Tibial nerve (tissue), 4 donors: ENCODE data around the gene SYTL1. TPM values are rescaled to one million over a fixed set of nuclear protein-coding genes. Genes with fewer than 3 reads are reported as not detected.

Source experiments
- DNase-seq, 2 donors: peaks; one replicate each; pipeline ENCODE4 v3.0.0-alpha.2; 2019; ENCODE audit warnings: low spot score in 2 of 2
- H3K27ac ChIP-seq, 4 donors: fragments of 200-600 bp; sonication (generic) in 3 of 4; one replicate each; pipeline ENCODE4 v1.5.1; 2017 to 2019; ENCODE audit warnings: mild to moderate bottlenecking in 1 of 4
- H3K27me3 ChIP-seq, 2 donors: fragments of 200-600 bp; sonication (generic) in 1 of 2; one replicate each; pipeline versions ENCODE4 v1.5.1 to v1.6.0; 2017 to 2019
- H3K36me3 ChIP-seq, 3 donors: fragments of 200-600 bp; sonication (generic); one replicate each; pipeline ENCODE4 v1.5.1; 2018 to 2019
- H3K4me1 ChIP-seq, 4 donors: fragments of 200-600 bp; sonication (generic) in 3 of 4; one replicate each; pipeline ENCODE4 v1.5.1; 2017 to 2019
- H3K4me3 ChIP-seq, 4 donors: fragments of 200-600 bp; sonication (generic) in 3 of 4; one replicate each; pipeline ENCODE4 v1.5.1; 2017 to 2019; ENCODE audit warnings: mild to moderate bottlenecking in 1 of 4, moderate library complexity in 1 of 4
- H3K9me3 ChIP-seq, 4 donors: fragments of 200-600 bp; sonication (generic) in 3 of 4; one replicate each; pipeline ENCODE4 v1.5.1; 2017 to 2019
- CTCF ChIP-seq, 5 experiments: fragments of 200-600 bp in 3 of 5; fragments of 450-650 bp in 2 of 5; sonication (generic) in 3 of 5; IDR thresholded peaks; one replicate each; pipeline ENCODE4 v1.5.1; 2016 to 2019; ENCODE audit warnings: antibody characterized with exemption in 5 of 5, mild to moderate bottlenecking in 3 of 5, moderate library complexity in 2 of 5
- EP300 ChIP-seq, 2 donors: sonication (generic); formaldehyde crosslinking; IDR thresholded peaks; one replicate each; pipeline ENCODE4 v1.6.1; 2017; ENCODE audit warnings: antibody characterized with exemption in 2 of 2, mild to moderate bottlenecking in 1 of 2
- POLR2A ChIP-seq, 2 donors: fragments of 450-650 bp; IDR thresholded peaks; one replicate each; pipeline ENCODE4 v1.6.1; 2017; ENCODE audit warnings: antibody characterized with exemption in 2 of 2, mild to moderate bottlenecking in 2 of 2, moderate library complexity in 2 of 2
- WGBS, 2 donors: methylation state at CpG; one replicate each; pipeline ENCODE4 v1.1.5; 2018; 5-methylcytosine and 5-hydroxymethylcytosine counted together
- total RNA-seq, 4 donors: library from RNA; depleted of rRNA; stranded (reverse); fragments of >200 nt; gene quantifications; one replicate each; pipeline ENCODE4 v1.1.0, GENCODE V29; 2016

Gene SYTL1
- total RNA-seq, 4 donors from 2014 or later, result 1.2 to 2.7 (median 1.7) TPM

- 89 to 92% methylated on average over 5 of the region's 5 CpGs for WGBS, 2 donors
- Histone ChIP-seq H3K4me1 (peaks cover 0 to 36% (median 16%) of the 10 kb centered on the region in 4 donors), H3K4me3 (no peak overlapping the region), H3K9me3 (no peaks in the 10 kb centered on the region), H3K27ac (no peak overlapping the region), H3K27me3 (peaks cover 0 to under 1% of the 10 kb centered on the region in 2 donors), H3K36me3 (peaks cover 3 to 77% (median 7%) of the 10 kb centered on the region in 3 donors)
- no peak for DNase-seq
- TF ChIP-seq POLR2A (IDR thresholded peaks at IDR 0.05), result no peak
- TF ChIP-seq EP300 (IDR thresholded peaks at IDR 0.05), result no peak
- no peak for TF ChIP-seq CTCF (IDR thresholded peaks at IDR 0.05)
These were observed 13.9 kb downstream of the SYTL1 start for GRCh38 chr1:27355683-27356082.

GRCh38 chr1:27356277-27356618 lies 14.4 kb downstream of the SYTL1 start:
- DNase-seq, result no peak
- Histone ChIP-seq H3K4me1 (peaks cover 0 to 33% (median 11%) of the 10 kb centered on the region in 4 donors), H3K4me3 (no peak overlapping the region), H3K36me3 (peaks cover 3 to 83% (median 7%) of the 10 kb centered on the region in 3 donors), H3K27me3 (no peaks in the 10 kb centered on the region), H3K27ac (peak overlapping the region in 1 of 4 donors; percentile 8), H3K9me3 (no peaks in the 10 kb centered on the region)
- 89 to 90% methylated on average over 13 of the region's 13 CpGs for WGBS, 2 donors
- TF ChIP-seq EP300 (IDR thresholded peaks at IDR 0.05) (no peak), POLR2A (IDR thresholded peaks at IDR 0.05) (no peak), CTCF (IDR thresholded peaks at IDR 0.05) (no peak)

- H3K4me1 ChIP-seq, result peaks cover 0 to 29% (median 10%) of the 10 kb centered on the region in 4 donors
- TF ChIP-seq POLR2A (IDR thresholded peaks at IDR 0.05) (no peak), EP300 (IDR thresholded peaks at IDR 0.05) (no peak), CTCF (IDR thresholded peaks at IDR 0.05) (no peak)
- peaks cover 3 to 88% (median 7%) of the 10 kb centered on the region in 3 donors for H3K36me3 ChIP-seq
- no peaks in the 10 kb centered on the region for H3K9me3 ChIP-seq
- H3K27me3 ChIP-seq, result no peaks in the 10 kb centered on the region
- peak overlapping the region in 1 of 4 donors; percentile 8 for H3K27ac ChIP-seq
- WGBS, 2 donors, result 75 to 83% methylated on average over 18 to 37 of the region's 37 CpGs
- DNase-seq, result no peak
- no peak overlapping the region for H3K4me3 ChIP-seq
These were observed 14.9 kb downstream of the SYTL1 start for GRCh38 chr1:27356619-27357280.

GRCh38 chr1:27357281-27358037 lies 15.6 kb downstream of the SYTL1 start:
- TF ChIP-seq POLR2A (IDR thresholded peaks at IDR 0.05) (peak in 1 of 2 donors; percentile 11), CTCF (IDR thresholded peaks at IDR 0.05) (peak; percentile 92 to 98 (median 98)), EP300 (IDR thresholded peaks at IDR 0.05) (no peak)

More at GRCh38 chr1:27357281-27358037, 15.6 kb downstream of the SYTL1 start:
- no peaks in the 10 kb centered on the region for H3K9me3 ChIP-seq
- H3K27me3 ChIP-seq, result no peaks in the 10 kb centered on the region
- H3K4me3 ChIP-seq, result peak overlapping the region in 1 of 4 donors; percentile 49
- peak overlapping the region in 1 of 4 donors; percentile 50 for H3K27ac ChIP-seq
- peak in 1 of 2 donors; percentile 52 for DNase-seq
- 40 to 45% methylated on average over 23 to 37 of the region's 40 CpGs for WGBS, 2 donors
- H3K4me1 ChIP-seq, result peaks cover 0 to 29% (median 10%) of the 10 kb centered on the region in 4 donors
- peaks cover 3 to 95% (median 8%) of the 10 kb centered on the region in 3 donors for H3K36me3 ChIP-seq
